Measurements from ENCODE around the gene DCTPP1.
"Not testable (repeated sequence)": the region's sequence is repeated elsewhere in the genome, so short reads cannot be mapped to it uniquely, and the experiment has no call there.

Gene DCTPP1

DNA sequence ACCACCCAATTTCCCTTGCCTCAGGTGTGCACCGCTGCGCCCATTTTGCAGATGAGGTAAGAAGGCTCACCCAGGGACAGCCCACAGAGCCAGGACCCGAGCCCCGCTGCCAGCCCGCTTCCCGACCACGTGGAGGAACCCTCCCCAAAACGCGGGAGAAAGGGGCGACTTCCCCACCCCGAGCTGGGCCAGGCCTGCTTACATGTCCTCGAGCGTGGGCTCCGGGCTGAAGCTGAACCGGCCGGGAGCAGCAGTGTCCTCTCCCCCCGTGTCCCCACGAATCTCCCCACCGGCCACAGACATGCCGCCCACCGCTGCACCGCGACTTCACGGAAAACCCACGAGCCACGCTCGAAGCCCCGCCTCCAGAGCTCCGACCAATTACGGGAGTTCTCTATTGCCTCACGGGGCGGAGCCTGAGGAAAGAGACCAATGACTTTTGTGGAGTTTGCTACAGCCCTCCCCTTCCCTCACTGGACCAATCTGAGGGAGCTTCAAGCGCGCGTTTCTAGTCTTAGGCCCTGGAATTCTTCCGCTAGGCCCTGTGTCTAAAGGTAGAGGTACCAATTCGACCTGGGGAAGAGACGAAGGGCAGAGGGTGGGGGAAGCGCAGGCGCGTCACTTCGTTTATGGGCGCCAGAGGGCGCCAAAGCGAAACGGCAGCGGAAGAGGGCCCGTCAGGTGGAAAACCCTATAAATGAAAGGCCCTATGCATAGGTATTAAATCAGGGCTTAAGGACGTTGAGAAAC lies at the start of gene DCTPP1:
Gene DCTPP1, minus strand, starts transcription at position 353 of the 750 bp plus-strand sequence. Its CDS starts 50 bp downstream, at position 303.
- DNase-seq (ENCODE audit: low spot score), result peak; percentile 97

DNA sequence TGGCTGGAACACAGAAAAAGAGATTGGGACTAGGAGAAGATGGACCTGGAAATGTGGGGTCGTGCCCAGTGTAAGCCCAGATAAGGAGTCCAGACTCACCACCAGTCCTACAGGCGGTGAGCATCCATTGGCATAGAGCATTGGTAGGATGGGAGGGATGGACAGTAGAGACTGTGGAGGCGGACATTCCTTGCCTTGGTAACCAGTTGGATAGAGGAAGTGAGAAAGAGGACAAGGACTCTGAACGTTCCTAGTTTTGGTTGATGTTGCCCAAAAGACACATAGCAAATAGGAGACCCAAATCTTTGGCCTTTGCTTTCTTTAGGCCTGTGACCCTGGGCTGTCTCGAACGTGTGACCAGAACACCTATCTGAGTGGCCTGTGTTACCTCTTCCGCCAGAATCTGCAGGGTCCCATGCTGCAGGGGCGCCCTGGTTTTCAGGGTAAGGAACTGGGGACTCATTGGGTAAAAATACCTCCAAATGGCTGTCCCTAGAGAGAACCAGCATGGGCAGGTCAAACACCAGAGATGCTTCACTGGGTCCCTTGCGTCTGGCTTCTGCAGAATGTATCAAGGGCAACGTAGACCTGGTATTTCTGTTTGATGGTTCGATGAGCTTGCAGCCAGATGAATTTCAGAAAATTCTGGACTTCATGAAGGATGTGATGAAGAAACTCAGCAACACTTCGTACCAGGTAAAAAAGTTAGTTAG lies 49.1 kb upstream of the DCTPP1 start:
- no peak for DNase-seq (ENCODE audit: low spot score)

DNA sequence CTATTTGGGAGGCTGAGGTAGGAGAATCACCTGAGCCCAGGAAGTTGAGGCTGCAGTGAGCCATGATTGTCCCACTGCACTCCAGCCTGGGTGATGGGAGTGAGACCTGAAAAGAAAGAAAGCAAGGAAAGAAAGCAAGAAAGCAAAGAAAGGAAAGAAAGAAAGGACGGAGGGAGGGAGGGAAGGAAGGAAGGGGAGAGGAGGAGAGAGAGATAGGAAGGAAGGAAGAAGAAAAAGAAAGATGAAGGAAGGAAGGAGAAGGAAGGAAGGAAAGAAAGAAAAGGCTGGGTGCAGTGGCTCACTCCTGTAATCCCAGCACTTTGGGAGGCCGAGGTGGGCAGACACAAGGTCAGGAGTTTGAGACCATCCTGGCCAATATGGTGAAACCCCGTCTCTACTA lies 47.9 kb upstream of the DCTPP1 start:
- DNase-seq (ENCODE audit: low spot score), result not testable (repeated sequence)

DNA sequence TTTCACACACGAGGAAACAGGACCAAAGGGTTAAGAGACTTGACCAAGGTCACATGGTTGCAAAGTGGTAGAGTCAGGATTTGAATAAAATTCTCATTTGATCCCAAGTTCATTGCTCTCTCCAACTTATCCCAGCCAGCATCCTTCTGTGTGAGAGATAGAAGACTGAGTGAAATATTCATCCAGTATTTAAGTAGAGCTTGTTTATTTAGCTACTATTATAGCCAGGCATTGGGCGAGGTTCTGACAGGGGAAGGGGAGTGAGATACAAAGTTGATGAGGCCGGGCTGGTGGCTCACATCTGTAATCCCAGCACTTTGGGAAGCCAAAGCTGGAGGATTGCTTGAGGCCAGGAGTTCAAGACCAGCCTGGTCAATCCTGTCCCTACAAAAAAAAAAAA lies 47.2 kb upstream of the DCTPP1 start:
- DNase-seq (ENCODE audit: low spot score), result no peak

DNA sequence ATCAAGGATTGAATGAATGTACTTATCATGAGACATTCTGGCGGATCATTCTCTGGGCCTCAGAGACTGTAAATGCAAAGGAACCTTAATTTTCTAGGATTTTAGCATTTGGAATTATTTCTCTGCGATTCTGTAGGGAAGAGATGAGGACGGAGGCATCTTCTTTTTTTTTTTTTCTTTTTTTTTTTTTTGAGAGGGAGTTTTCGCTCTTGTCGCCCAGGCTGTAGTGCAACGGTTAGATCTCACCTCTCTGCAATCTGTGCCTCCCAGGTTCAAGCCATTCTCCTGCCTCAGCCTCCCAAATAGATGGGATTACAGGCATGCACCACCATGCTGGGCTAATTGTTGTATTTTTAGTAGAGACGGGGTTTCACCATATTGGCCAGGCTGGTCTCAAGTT lies 44.9 kb upstream of the DCTPP1 start:
- no peak for DNase-seq (ENCODE audit: low spot score)

DNA sequence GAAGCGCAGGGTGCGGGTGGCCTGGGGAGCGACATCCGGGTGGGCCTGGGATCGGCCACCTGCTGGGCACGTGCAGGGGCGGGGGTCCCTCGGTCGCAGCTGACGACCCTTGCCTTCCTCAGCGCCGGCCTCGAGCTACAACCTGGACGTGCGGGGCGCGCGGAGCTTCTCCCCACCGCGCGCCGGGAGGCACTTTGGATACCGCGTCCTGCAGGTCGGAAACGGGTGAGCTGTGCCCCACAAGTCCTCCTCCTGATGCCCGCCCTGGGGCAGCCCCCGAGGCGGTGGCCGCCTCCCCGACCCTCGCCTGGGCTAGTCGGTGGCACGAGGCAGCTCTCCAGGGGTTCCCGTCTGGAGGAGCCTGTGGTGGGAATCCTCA lies 44.2 kb upstream of the DCTPP1 start:
- DNase-seq (ENCODE audit: low spot score), result no peak

DNA sequence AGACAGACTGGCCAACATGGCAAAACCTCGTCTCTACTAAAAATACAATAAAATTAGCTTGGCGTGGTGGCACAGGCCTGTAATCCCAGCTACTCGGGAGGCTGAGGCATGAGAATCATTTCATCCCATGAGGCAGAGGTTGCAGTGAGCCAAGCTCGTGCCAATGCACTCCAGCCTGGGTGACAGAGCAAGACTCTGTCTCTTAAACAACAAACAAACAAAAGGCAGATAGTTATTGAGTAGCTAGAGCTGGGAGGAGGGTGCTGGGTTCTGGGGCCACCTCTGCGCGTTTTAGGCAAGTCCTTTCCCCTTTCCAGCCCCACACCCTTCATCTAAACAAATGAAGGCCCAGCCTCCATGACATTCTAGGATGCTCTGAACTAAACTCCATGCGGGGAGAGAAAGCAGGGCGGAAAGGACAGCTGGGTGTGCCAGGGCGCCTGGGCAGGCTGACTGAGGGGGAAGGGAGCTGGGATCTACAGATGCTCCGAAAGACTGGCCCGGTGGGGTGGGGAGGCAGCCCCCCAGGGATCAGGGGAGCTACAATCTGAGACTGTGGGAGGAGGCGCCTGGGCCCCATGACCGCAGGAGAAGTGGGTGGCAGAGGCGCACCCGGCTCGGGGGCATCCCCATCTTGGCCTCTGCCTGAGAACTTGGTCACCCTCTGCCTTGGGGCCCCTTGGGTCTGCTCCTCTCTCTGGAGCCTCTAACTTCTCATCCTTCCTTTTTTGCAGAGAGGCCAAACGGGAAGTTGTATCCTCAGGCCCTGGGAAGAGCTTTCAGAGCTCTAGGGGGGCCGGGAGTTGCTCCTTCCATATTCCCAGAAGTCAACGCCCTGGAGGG lies 43.6 kb upstream of the DCTPP1 start:
- no peak for DNase-seq (ENCODE audit: low spot score)

DNA sequence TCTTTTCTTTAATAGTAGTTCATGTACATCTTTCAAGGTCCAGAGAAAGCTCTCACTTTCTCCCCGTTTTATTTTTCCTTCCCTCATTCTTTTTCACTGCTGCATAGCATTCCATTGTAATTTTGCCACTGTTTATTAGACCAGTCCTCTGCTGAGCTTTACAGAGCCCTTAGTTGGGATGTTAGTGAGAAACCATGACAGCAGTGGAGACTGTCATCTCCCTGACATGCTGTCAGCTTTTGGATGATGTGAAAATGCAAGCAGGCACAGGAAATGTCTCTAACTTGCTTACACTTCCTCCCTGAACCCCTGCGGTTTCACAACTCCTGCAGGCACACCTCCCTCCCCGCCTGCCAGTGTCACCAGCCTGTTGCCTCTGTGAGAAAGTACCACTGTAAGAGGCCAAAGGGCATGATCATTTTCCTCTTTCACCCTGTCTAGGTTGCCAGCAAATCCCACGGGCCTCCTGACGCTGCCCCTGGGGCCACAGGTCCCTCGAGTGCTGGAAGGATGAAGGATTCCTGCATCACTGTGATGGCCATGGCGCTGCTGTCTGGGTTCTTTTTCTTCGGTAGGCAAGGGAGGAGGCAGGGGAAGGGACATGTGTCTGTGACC lies 42.6 kb upstream of the DCTPP1 start, which contains the start of gene ITGAL:
Gene ITGAL, plus strand, starts transcription at position 415 of the 615 bp plus-strand sequence. Its CDS starts 96 bp downstream, at position 511.
- no peak for DNase-seq (ENCODE audit: low spot score)

DNA sequence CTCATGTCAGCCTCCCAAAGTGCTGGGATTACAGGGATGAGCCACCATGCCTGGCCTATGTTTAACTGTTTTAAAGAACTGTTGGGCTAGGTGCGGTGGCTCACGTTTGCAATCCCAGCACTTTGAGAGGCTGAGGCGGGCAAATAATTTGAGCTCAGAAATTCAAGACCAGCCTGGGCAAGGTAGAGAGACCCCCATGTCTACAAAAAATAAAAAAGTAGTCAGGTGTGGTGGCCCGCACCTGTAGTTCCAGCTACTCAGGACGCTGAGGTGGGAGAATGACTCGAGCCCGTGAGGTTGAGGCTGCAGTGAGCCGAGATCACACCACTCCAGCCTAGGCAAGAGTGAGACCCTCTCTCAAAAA lies 40.8 kb upstream of the DCTPP1 start:
- no peak for DNase-seq (ENCODE audit: low spot score)

DNA sequence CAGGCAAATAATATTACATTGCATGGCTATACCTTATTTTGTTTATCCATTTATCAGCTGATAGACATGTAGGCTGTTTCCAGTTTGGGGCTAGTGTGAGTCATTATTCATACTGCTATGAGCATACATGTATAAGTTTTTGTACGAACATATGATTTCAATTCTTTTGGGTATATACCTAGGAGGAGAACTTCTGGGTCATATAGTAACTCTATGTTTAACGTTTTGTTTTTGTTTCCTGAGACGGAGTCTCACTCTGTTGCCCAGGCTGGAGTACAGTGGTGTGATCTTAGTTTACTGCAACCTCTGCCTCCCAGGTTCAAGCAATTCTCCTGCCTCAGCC lies 40.3 kb upstream of the DCTPP1 start:
- DNase-seq (ENCODE audit: low spot score), result no peak

DNA sequence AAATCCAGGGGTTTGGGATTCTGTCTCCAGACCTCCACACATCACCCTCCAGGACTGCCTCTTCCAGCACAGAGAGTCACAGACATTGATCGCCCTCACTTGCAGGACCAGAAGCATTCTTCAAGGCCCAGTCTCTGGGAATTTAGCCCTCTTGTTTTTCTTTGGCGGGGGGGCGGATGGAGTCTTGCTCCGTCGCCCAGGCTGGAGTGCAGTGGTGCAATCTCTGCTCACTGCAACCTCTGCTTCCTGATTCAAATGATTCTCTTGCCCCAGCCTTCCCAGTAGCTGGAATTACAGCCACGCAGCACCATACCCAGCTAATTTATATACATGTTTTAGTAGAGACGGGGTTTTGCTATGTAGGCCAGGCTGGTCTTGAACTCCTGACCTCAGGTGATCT lies 34.2 kb upstream of the DCTPP1 start:
- DNase-seq (ENCODE audit: low spot score), result no peak

DNA sequence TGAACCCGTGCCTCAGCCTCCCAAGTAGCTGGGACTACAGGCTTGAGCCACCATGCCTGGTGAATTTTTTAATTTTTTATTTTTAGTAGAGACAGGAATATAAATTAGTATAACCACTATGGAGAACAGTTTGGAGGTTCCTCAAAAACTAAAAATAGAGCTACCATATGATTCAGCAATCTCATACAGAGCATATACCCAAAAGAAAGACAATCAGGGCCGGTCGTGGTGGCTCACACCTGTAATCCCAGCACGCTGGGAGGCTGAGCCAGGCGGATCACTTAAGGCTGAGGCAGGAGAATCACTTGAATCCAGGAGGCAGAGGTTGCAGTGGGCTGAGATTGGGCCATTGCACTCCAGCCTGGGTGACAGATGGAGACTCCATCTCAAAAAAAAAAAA lies 31.6 kb upstream of the DCTPP1 start:
- not testable (repeated sequence) for DNase-seq (ENCODE audit: low spot score)

DNA sequence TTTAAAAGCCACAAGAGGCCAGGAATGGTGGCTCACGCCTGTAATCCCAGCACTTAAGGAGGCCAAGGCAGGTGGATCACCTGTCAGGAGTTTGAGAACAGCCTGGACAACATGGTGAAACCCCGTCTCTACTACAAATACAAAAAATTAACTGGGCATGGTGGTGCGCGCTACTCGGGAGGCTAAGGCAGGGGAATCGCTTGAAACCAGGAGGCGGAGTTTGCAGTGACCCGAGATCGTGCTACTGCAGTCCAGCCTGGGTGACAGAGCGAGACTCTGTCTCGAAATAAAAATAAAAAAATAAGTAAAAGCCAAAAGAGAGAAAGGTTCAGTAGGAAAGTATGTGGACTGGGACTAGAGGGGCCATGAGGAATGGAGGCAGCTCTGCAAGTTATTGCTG lies 29.6 kb upstream of the DCTPP1 start:
- no peak for DNase-seq (ENCODE audit: low spot score)

DNA sequence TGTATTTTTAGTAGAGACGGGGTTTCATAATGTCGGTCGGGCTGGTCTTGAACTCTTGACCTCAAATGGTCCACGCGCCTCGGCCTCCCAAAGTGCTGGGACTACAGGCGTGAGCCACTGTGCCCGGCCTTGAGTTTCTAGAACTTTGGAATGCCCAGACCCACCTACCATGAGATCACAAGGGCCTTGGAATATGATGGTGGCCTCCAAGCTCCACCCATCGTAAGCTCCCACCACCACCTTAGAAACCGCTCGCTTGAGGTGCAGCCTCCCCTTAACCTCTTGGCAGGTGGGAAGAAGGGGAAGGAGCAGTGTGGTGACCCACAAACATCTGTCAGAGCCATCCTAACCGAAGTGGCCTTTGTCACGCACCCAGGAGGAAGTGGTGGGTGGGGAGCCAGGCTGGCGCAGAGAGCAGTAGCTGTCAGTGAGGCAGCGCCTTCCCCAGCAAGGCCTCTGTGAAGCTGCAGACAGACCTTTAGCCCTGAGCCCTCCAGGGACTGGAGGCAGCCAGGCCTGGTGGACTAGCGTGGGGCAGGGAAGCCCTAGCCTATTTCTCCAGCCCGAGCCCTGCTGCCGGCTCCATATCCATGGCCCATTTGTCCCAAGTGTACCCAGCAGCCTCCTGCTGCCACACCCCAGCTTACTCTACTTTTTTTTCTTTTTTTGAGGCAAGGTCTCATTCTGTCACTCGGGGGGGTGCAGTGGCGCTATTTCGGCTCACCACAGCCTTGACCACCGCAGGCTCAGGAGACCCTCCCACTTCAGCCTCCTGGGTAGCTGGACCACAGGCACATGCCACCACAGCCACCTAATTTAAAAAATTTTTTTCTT lies 28.9 kb upstream of the DCTPP1 start:
- DNase-seq (ENCODE audit: low spot score), result no peak

DNA sequence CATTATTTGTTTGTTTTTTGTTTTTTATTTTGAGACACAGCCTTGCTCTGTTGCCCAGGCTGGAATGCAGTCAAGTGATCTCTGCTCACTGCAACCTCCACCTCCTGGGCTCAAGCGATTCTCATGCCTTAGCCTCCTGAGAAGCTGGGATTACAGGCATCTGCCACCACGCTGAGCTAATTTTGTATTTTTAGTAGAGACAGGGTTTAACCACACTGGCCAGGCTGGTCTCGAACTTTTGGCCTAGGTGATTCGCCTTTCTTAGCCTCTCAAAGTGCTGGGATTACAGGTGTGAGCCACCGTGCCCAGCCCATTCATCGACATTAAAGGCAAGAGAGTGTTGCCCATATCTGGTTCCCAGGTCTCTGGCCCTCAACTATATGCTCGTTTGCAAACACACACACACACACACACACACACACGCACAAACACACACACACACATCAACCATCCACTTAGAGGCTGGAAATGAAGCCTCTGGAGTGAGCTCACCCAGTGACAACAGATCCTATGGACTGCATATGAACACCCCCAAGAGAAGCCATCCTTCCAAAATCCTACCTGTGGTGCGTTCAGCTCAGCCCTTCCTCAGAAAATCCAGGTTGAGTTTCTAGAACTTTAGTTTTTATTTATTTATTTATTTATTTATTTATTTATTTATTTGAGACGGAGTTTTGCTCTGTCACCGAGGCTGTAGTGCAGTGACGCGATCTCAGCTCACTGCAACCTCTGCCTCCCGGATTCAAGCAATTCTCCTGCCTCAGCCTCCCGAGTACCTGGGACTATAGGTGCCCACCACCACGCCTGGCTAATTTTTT lies 28.1 kb upstream of the DCTPP1 start:
- no peak for DNase-seq (ENCODE audit: low spot score)

DNA sequence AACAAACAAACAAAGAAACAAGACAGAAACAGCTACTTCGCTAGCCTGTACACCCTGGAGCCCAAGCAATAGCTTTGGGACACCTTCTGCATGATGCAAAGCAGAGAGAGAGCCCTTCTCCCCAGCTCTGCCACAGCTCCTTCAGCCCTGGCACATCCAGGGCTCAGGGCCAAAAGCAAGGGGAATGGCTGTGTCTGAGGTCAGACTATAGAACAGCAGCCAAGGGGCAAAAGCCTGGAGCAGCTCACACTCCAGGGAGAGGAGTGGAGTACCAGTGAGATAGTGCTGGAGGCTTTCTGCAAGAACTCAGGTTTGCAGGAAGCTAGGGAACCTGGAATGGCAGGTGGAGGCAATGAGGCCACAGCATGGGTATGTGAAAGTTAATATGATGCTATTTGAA lies 27.4 kb upstream of the DCTPP1 start:
- no peak for DNase-seq (ENCODE audit: low spot score)

DNA sequence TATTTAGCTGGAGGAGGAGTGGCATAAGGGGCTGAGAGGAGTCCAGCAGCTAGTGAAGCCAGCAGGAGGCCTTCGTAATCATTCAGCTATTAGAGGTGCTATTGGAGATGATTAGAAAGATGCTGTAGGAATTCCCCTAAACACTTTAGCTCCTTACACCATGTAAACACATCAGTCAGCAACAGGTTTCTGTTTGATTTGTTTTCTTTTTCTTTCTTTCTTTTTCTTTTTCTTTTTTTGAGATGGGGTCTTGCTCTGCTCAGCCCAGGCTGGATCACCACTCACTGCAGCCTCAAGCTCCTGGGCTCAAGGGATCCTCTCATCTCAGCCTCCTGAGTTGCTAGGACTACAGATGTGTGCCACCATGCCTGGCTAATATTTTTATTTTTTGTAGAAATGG lies 26.5 kb upstream of the DCTPP1 start:
- DNase-seq (ENCODE audit: low spot score), result no peak

DNA sequence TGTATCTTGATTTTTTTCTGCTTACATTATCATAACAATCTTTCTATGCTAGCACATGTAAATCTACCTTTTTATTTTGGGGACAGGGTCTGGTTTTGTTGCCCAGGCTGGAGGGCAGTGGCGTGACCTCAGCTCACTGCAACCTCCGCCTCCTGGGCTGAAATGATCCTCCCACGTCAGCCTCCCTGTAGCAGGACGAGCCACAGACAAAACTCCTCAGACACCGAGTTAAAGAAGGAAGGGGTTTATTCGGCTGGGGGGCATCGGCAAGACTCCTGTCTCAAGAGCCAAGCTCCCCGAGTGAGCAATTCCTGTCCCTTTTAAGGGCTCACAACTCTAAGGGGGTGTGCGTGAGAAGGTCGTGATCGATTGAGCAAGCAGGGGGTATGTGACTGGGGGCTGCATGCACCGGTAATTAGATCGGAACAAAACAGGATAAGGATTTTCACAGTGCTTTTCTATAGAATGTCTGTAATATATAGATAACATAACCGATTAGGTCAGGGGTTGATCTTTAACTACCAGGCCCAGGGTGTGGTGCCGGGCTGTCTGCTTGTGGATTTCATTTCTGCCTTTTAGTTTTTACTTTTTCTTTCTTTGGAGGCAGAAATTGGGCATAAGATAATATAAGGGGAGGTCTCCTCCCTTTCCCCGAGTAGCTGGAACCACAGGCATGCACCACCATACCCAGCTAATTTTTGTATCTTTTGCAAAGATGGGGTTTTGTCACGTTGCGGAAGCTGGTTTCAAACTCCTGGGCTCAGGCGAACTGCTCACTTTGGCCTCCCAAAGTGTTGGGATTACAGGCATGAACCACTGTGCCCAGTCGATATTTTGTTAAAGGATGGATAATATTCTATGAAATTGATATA lies 23.1 kb upstream of the DCTPP1 start:
- DNase-seq (ENCODE audit: low spot score), result not testable (repeated sequence)

DNA sequence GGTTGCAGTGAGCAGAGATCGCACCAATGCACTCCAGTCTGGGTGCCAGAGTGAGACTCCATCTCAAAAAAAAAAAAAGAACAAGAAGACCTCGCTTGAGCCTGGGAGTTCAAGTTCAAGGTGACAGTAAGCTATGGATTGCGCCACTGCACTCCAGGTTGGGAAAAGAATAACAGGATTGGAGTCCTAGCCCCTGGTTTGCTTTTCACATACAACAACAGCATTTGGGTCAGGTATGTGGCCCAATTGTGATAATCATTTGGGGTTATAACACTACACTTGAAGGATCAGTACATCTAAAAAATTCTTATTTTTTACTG lies 19.2 kb upstream of the DCTPP1 start:
- DNase-seq (ENCODE audit: low spot score), result no peak

Measured in AG08395 (cell line).